ENCODE results near the gene SPINDOC. TPM values are rescaled to one million over a fixed set of nuclear protein-coding genes. Genes with fewer than 3 reads are reported as not detected.

SPINDOC gene
- total RNA-seq (10 to 100 TPM in 5 of 10 donors, 1 to 10 TPM in 5; 7.0 to 13.2 (median 9.9) TPM), polyA plus RNA-seq (1 to 10 TPM; 9.4 to 9.7 TPM)
- long read RNA-seq, donor 1, partial matches to known transcripts = 0 of 2 reads
- long read RNA-seq, donor 1, other reads (novel, unspliced or antisense) = 1 of 2 reads
- long read RNA-seq, donor 2, partial matches to known transcripts = 0 of 1 reads
- long read RNA-seq, donor 2, other reads (novel, unspliced or antisense) = 1 of 1 reads
- long read RNA-seq, donor 3 = 0 reads

- intact Hi-C loops (cut with DNase I) = loop anchor here in 7 of 10 donors (2.0 to 10.0 kb wide), 5 partner anchors 36 to 48 kb away; partner anchors contain the start of gene ZFTA (in 5 of the 7)
- WGBS, 2 donors = 1% methylated on average over 62 to 65 of the region's 65 CpGs
These were observed at the start of gene SPINDOC for GRCh38 chr11:63813035-63813562. TSS of gene SPINDOC (plus strand) at chr11:63813456. CDS start at chr11:63813687, 231 bp downstream.

GRCh38 chr11:63763496-63764339, 49.5 kb upstream of the SPINDOC start:
- WGBS, 2 donors = 52 to 64% methylated on average over 59 to 82 of the region's 82 CpGs
- intact Hi-C loops (cut with DNase I) = loop anchor here in 5 of 10 donors (10.0 kb wide), 3 partner anchors 51 to 381 kb away; partner anchors contain the start of gene SPINDOC (in 1 of the 5)
- Histone ChIP-seq H3K9me3 (no peaks in the 10 kb centered on the region), H3K4me3 (peak overlapping the region in 9 of 10 donors; percentile 41 to 67 (median 56)), H3K27me3 (peaks cover 0 to 1% (median 0%) of the 10 kb centered on the region in 7 donors), H3K36me3 (peaks cover 0 to 37% (median 1%) of the 10 kb centered on the region in 9 donors), H3K4me1 (peaks cover 10 to 48% (median 22%) of the 10 kb centered on the region in 9 donors), H3K27ac (peak overlapping the region in 9 of 10 donors; percentile 50 to 74 (median 69))
- ATAC-seq = peak in 2 of 8 donors; percentile 6 to 14
- TF ChIP-seq CTCF (IDR thresholded peaks at IDR 0.05) = no peak
- peak; percentile 32 to 37 for DNase-seq

More at GRCh38 chr11:63813035-63813562, at the start of gene SPINDOC:
- ATAC-seq (peak; percentile 87 to 95 (median 93)), DNase-seq (peak; percentile 81 to 83)
- peak within 1 kb of the TSS; percentile 76 to 100 (median 96) for H3K4me3 ChIP-seq
- TF ChIP-seq CTCF (IDR thresholded peaks at IDR 0.05) = no peak
- H3K27ac ChIP-seq = peak within 1 kb of the TSS; percentile 35 to 93 (median 82)
- peaks cover 0 to 38% (median 22%) of the 10 kb centered on the region in 9 donors for H3K4me1 ChIP-seq
- no peaks in the 10 kb centered on the region for H3K27me3 ChIP-seq
- H3K36me3 ChIP-seq = peaks cover 0 to 22% (median 6%) of the 10 kb centered on the region in 9 donors
- H3K9me3 ChIP-seq = no peaks in the 10 kb centered on the region

- H3K27ac ChIP-seq = peak overlapping the region in 6 of 10 donors; percentile 10 to 71 (median 60)
- no peaks in the 10 kb centered on the region for H3K9me3 ChIP-seq
- intact Hi-C loops (cut with DNase I) = loop anchor here in 5 of 10 donors (10.0 kb wide), 3 partner anchors 50 to 380 kb away; partner anchors contain the start of gene SPINDOC (in 1 of the 5)
- peaks cover 0 to 32% (median 0%) of the 10 kb centered on the region in 9 donors for H3K36me3 ChIP-seq
- peak overlapping the region in 4 of 10 donors; percentile 52 to 67 (median 60) for H3K4me3 ChIP-seq
- TF ChIP-seq CTCF (IDR thresholded peaks at IDR 0.05) = no peak
- no peak for DNase-seq
- 80% methylated on average over 15 to 23 of the region's 23 CpGs for WGBS, 2 donors
- peaks cover 0 to 7% (median 0%) of the 10 kb centered on the region in 7 donors for H3K27me3 ChIP-seq
- H3K4me1 ChIP-seq = peaks cover 10 to 49% (median 24%) of the 10 kb centered on the region in 9 donors
- ATAC-seq = no peak
These were observed 48.9 kb upstream of the SPINDOC start for GRCh38 chr11:63764340-63764678.
